ENCODE measurements around the gene SSTR5.

- TF ChIP-seq CTCF (IDR thresholded peaks at IDR 0.05; ENCODE audit: low read depth, low read length, missing input control) (no peak), RXRA (IDR thresholded peaks at IDR 0.05) (no peak), JUND (IDR thresholded peaks at IDR 0.05) (no peak), GABPA (IDR thresholded peaks at IDR 0.05 in 1 of 2, conservative IDR thresholded peaks at IDR 0.05 in 1 of 2) (no peak), MAX (IDR thresholded peaks at IDR 0.05) (no peak), TAF1 (conservative IDR thresholded peaks at IDR 0.05) (no peak), REST (IDR thresholded peaks at IDR 0.05) (no peak), EGR1 (IDR thresholded peaks at IDR 0.05; ENCODE audit: low read depth in 2 of 2) (no peak), ATF3 (IDR thresholded peaks at IDR 0.05) (no peak), YY1 (IDR thresholded peaks at IDR 0.05) (no peak), ZBTB33 (IDR thresholded peaks at IDR 0.05) (no peak)
Measured at GRCh38 chr16:1079786-1080525, 7.4 kb downstream of the SSTR5 start.

Data from liver (tissue), 3 donors.